ENCODE data around the gene TECPR1.

DNA sequence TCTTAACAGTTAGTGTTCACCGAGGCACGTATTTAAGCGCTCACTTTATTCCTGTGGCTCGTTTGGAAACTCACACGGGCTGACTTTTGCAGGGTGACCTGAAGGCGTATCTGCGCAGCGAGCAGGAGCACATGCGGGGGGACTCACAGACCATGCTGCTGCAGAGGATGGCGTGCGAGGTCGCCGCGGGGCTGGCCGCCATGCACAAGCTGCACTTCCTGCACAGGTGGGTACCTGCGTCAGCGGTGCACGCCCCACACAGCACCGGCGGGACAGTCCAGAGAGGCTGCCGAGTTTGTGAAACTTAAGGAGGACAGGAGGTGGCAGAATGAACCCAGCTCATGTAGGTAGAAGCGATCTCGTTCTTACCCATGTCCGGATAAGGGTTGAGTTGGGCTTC, 80.6 kb downstream of the TECPR1 start:
- TF ChIP-seq, protein P1, sequence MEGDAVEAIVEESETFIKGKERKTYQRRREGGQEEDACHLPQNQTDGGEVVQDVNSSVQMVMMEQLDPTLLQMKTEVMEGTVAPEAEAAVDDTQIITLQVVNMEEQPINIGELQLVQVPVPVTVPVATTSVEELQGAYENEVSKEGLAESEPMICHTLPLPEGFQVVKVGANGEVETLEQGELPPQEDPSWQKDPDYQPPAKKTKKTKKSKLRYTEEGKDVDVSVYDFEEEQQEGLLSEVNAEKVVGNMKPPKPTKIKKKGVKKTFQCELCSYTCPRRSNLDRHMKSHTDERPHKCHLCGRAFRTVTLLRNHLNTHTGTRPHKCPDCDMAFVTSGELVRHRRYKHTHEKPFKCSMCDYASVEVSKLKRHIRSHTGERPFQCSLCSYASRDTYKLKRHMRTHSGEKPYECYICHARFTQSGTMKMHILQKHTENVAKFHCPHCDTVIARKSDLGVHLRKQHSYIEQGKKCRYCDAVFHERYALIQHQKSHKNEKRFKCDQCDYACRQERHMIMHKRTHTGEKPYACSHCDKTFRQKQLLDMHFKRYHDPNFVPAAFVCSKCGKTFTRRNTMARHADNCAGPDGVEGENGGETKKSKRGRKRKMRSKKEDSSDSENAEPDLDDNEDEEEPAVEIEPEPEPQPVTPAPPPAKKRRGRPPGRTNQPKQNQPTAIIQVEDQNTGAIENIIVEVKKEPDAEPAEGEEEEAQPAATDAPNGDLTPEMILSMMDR (IDR thresholded peaks at IDR 0.05): no peak
- no peak for TF ChIP-seq POLR2A (IDR thresholded peaks at IDR 0.05)
